GM18861 (cell line): ENCODE results near the gene RGS17.
"Not testable (repeated sequence)": the region's sequence is repeated elsewhere in the genome, so short reads cannot be mapped to it uniquely, and the experiment has no call there.

Experiments
- ATAC-seq: cut with Tn5 transposase; IDR thresholded peaks from one replicate; pipeline ENCODE4 v1.9.1; 2021; ENCODE audit not compliant: unreplicated experiment

RGS17 gene

GRCh38 chr6:152999538-152999937 lies 131.5 kb downstream of the RGS17 start:
- ATAC-seq, result not testable (repeated sequence)

DNA sequence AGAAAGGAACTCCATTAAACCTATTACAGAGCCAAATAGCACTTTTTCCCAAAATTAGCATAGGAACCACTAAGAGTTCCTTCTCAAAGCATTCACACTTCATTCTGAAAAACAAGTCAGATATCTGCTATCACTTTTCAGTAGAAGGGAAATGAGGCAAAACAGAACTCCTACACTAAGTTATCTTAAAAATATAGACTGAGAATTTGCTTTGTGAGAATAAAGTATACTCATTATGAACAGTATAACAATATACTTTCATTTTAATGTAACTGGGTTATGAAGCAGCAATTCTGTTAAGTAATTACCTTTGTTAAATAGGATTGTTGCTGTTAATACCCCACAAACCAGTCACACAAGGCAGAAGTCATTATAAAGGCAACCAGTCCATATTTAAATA lies 137.2 kb downstream of the RGS17 start:
- no peak for ATAC-seq

- ATAC-seq, result no peak
Measured at GRCh38 chr6:152993431-152993830, 137.7 kb downstream of the RGS17 start.

GRCh38 chr6:152986978-152987377 lies 144.1 kb downstream of the RGS17 start:
- no peak for ATAC-seq

DNA sequence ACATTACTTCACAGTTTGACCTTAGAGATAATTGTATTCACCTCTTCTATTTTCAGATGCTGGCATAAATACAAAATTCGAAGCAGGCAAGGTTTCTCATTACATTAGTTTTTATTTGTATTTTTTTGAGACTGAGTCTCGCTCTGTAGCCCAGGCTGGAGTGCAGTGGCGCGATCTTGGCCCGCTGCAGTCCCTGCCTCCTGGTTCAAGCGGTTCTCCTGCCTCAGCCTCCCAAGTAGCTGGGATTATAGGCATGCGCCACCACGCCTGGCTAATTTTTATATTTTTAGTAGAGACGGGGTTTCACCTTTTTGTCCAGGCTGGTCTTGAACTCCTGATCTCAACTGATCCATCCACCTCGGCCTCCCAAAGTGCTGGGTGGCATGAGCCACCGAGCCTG lies 145.8 kb downstream of the RGS17 start:
- not testable (repeated sequence) for ATAC-seq

- ATAC-seq, result peak; percentile 28
Measured at GRCh38 chr6:152984513-152984872, 146.6 kb downstream of the RGS17 start.

DNA sequence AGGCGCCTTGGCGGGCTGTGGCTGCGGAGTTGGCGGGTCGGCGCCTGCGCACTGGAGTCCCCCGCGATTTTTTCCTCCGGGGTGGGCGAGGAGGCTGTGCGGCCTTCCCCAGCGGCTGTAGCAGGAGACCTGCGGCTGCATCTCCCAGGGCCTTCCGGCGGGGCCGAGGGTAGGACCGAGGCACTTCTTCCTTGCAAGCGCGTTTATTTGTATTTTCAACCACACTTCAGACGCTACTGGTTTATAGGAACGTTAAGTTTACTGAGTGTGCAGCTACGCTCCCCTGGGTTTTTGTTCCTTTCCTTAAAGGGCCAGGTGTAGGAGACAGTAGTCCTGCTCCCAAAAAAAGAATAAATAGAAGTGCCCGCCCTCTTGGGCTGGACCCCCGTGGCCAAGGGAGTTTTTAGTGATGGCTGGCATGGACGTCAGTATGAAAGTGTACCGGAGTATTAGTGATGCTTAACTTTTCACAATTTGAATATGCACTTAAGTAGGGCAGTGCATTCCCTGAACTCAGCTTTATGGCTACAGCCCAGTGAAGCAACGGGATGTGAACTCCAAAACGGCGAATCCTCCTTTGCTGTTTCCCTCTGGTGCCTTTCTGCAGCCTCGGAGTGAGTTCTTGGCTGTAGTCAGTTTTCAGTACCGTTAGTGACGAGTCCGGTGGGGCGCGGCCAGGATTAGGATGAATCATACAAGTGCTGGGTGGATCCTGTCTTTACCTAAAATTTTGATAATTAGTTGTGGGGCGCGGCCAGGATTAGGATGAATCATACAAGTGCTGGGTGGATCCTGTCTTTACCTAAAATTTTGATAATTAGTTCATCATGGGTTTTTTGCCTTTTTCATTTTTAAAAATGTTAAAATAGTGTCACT lies 147.2 kb downstream of the RGS17 start:
- peak; percentile 13 for ATAC-seq

DNA sequence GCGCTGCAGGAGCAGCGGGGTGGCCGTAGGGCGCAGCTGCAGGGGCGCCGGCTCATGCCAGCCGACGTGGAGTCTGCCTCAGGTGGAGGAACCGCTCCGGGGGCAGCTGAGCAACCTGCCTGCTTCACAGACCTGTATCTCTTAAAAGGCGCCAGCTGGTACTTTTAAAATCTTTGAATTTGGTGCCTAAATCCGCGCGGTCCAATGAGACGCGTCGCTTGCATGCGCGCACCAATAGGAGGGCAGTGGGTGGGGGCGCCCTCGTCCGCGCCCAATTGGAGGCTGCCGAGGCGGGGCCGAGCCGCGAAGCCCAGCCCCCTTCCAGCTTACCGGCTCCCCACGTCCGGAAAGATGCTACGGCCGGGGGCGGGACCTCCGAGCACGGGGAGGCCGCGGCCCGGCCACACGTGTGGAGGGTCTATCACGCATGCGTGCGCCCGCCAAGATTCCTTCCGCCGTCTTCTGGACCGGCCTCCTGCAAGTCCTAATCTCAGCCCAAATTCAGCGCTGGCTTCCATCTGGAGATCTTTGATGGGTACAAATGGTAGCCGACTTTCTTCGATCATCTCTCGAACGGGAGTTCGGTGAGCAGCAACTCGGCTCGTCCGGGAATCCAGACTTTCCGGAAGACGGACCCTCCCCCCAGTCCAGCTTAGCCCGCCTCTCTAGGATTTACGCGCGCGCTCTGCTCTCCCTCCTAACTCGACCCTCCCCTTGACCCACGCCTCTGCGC lies 148.0 kb downstream of the RGS17 start, which contains the start of gene FBXO5:
TSS of gene FBXO5 (minus strand) at position 138 of the 733 bp plus-strand sequence. CDS start at position 56, 82 bp downstream.
- peak; percentile 82 for ATAC-seq

GRCh38 chr6:152981989-152982903 lies 148.8 kb downstream of the RGS17 start:
- no peak for ATAC-seq

DNA sequence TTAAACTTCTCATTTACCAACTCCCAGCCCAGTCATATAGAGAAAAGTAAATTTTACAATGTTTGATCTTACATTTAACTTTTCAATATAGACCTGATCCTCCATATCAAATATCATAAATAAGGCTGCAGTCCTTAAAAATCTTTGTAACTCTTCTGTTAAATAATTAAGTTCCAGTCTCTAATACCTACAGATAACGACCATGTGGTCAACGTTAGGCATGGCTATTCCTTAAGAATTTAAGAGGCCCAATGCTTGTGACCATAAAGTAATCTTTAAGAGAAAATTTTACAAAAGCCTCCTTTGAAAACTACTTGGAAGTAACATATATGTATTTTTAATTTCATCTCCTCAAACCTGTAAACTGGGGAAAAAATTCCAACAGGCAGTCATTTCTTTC lies 149.9 kb downstream of the RGS17 start:
- no peak for ATAC-seq

DNA sequence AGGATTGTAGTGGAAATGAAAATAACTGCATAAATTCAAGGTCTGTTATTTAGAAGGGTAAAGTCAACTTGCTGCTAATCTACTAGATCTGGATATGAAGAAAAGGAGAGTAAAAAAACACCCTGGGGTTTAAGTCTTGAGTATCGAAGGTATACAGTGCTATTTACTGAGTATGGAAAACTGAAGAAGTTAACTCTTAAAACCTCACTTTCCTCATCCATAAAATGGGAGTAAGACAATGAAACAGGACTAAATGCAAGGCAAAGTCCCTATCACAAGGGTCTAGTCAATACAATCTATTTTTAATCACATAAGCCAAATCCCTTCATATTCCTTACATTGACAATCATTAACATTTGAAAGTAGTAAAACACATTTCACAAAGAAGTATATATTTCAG lies 150.4 kb downstream of the RGS17 start:
- no peak for ATAC-seq

- no peak for ATAC-seq
Measured at GRCh38 chr6:152979116-152979515, 152.0 kb downstream of the RGS17 start.

DNA sequence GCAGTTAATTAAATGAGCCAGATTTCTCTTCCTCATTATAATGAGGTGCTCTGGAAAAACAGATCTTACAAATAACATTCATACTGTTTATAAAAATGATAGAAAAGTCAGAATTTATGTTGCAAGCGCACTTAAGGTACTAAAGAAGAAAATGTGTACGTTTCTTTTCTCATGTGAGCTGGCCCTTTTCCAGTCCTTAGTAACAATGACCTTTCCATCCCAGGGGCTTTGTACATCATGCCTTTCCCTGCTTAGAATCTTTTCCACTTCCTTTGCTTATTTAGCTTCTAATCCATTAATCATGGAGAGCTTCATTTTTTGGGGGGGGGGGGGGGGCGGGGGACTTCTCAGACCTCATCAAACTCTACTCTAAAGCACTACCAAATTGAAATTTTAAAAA lies 153.0 kb downstream of the RGS17 start:
- no peak for ATAC-seq

- ATAC-seq, result no peak
Measured at GRCh38 chr6:152977556-152977955, 153.5 kb downstream of the RGS17 start.

GRCh38 chr6:152976749-152977148 lies 154.3 kb downstream of the RGS17 start:
- no peak for ATAC-seq

GRCh38 chr6:152975204-152975915 lies 155.7 kb downstream of the RGS17 start:
- ATAC-seq, result peak; percentile 41

- no peak for ATAC-seq
Measured at GRCh38 chr6:152973916-152974315, 157.2 kb downstream of the RGS17 start.

DNA sequence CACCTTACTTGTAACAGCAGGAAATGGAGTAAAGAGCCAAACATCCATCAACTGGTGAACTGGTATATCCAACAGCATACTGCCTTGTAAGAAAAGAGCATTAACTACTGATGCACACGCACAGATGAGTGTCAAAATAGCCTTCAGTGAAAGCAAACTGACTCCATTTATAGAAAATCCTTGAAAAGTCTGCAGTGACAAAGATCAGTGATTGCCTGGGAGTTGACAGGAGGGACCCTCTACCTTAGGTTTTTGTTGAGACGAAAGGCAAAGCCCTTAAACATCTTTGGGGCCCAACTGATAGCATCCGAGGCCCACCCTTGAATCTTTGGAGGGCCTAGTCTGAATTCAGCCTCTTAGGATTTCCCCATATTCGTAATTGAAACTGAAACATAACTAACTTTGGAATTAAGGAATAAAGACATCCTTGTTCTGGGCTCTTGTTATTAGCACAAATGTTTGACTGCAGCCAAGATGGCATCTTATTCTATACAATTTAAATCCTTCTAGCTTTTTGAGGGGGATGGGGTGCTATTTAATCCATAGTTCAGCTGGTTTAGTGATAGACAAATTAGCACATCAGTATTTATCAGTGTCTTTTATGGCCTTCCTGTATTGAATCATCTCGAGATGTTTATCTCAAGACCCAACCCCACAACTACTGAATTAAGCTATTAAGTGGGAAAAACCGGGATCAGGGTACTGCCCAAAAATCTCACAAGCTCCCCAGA lies 161.2 kb downstream of the RGS17 start:
- ATAC-seq, result no peak

- not testable (repeated sequence) for ATAC-seq
Measured at GRCh38 chr6:152966168-152966894, 164.8 kb downstream of the RGS17 start.
